Subcutaneous abdominal adipose tissue (tissue), 5 donors: ENCODE measurements around the gene TRPM8.
"Not testable (repeated sequence)": the region's sequence is repeated elsewhere in the genome, so short reads cannot be mapped to it uniquely, and the experiment has no call there.

Source experiments
- H3K27ac ChIP-seq: one replicate; pipeline ENCODE4 v1.7.0; 2013; ENCODE audit warnings: low read depth, mild to moderate bottlenecking, inconsistent platforms, low read length, moderate library complexity
- H3K27me3 ChIP-seq, 5 donors: one replicate each; pipeline ENCODE4 v1.7.0; 2013; ENCODE audit warnings: low read length in 5 of 5, inconsistent platforms in 1 of 5; ENCODE audit not compliant: control insufficient read depth in 5 of 5, insufficient read depth in 4 of 5
- H3K36me3 ChIP-seq, 5 donors: one replicate each; pipeline ENCODE4 v1.7.0; 2013; ENCODE audit warnings: low read length in 5 of 5; ENCODE audit not compliant: control insufficient read depth in 5 of 5, insufficient read depth in 5 of 5
- H3K4me1 ChIP-seq, 5 donors: one replicate each; pipeline ENCODE4 v1.7.0; 2013; ENCODE audit warnings: low read length in 5 of 5, mild to moderate bottlenecking in 3 of 5, moderate library complexity in 1 of 5; ENCODE audit not compliant: control insufficient read depth in 5 of 5, insufficient read depth in 5 of 5
- H3K4me3 ChIP-seq, 5 donors: one replicate each; pipeline ENCODE4 v1.7.0; 2013; ENCODE audit warnings: low read length in 5 of 5, low read depth in 1 of 5
- H3K9ac ChIP-seq, 5 donors: one replicate each; pipeline ENCODE4 v1.7.0; 2013; ENCODE audit warnings: low read length in 5 of 5, mild to moderate bottlenecking in 4 of 5, moderate library complexity in 3 of 5
- H3K9me3 ChIP-seq, 5 donors: one replicate each; pipeline ENCODE4 v1.7.0; 2013; ENCODE audit warnings: low read length in 5 of 5; ENCODE audit not compliant: control insufficient read depth in 5 of 5
- donor health status: healthy.
- donor health status: healthy.
- donor health status: healthy.
- donor health status: healthy.
- donor health status: healthy.

The TRPM8 gene

GRCh38 chr2:233917116-233917515 is at the start of gene TRPM8:
TSS of gene TRPM8 (plus strand) at chr2:233917373. CDS start at chr2:233926538, 9,165 bp downstream.
- Histone ChIP-seq H3K9ac (no peak within 1 kb of the TSS), H3K9me3 (no peaks in the 10 kb centered on the region), H3K27me3 (peaks cover 0 to 15% (median 4%) of the 10 kb centered on the region in 5 donors), H3K27ac (no peak within 1 kb of the TSS), H3K4me3 (no peak within 1 kb of the TSS), H3K4me1 (no peaks in the 10 kb centered on the region), H3K36me3 (no peaks in the 10 kb centered on the region)

GRCh38 chr2:233867993-233868532 is 49.1 kb upstream of the TRPM8 start, which contains the start of gene MSL3B:
TSS of gene MSL3B (minus strand) at chr2:233868386.
- Histone ChIP-seq H3K9ac (peak within 1 kb of the TSS in 4 of 5 donors; percentile 46 to 78 (median 66)), H3K36me3 (no peaks in the 10 kb centered on the region), H3K27me3 (no peaks in the 10 kb centered on the region), H3K4me1 (peaks cover 0 to 9% (median 5%) of the 10 kb centered on the region in 5 donors), H3K4me3 (peak within 1 kb of the TSS; percentile 69 to 87 (median 85)), H3K27ac (no peak within 1 kb of the TSS), H3K9me3 (peaks cover 4 to 8% (median 7%) of the 10 kb centered on the region in 5 donors)

- Histone ChIP-seq H3K27ac (no peak overlapping the region), H3K9ac (no peak overlapping the region), H3K9me3 (peaks cover under 1 to 12% (median 8%) of the 10 kb centered on the region in 5 donors), H3K4me1 (peaks cover 0 to 9% (median 5%) of the 10 kb centered on the region in 5 donors), H3K27me3 (peaks cover 0 to 6% (median 0%) of the 10 kb centered on the region in 5 donors), H3K36me3 (no peaks in the 10 kb centered on the region), H3K4me3 (no peak overlapping the region)
Observed at GRCh38 chr2:233871432-233871831, 45.7 kb upstream of the TRPM8 start.

GRCh38 chr2:233872125-233872524 is 45.0 kb upstream of the TRPM8 start:
- peaks cover 0 to 19% (median 8%) of the 10 kb centered on the region in 5 donors for H3K9me3 ChIP-seq
- H3K27ac ChIP-seq, H3K4me3 ChIP-seq, H3K27me3 ChIP-seq, H3K9ac ChIP-seq, H3K36me3 ChIP-seq, H3K4me1 ChIP-seq: not testable (repeated sequence)

- Histone ChIP-seq H3K27ac (no peak overlapping the region), H3K9me3 (peaks cover 8 to 21% (median 16%) of the 10 kb centered on the region in 5 donors), H3K9ac (no peak overlapping the region), H3K4me1 (no peaks in the 10 kb centered on the region), H3K36me3 (no peaks in the 10 kb centered on the region), H3K27me3 (no peaks in the 10 kb centered on the region), H3K4me3 (no peak overlapping the region)
Observed at GRCh38 chr2:233882353-233882752, 34.8 kb upstream of the TRPM8 start.

GRCh38 chr2:233892793-233893192 is 24.4 kb upstream of the TRPM8 start:
- Histone ChIP-seq H3K36me3 (no peaks in the 10 kb centered on the region), H3K4me1 (no peaks in the 10 kb centered on the region), H3K9me3 (no peaks in the 10 kb centered on the region), H3K27me3 (peaks cover 0 to 4% (median 3%) of the 10 kb centered on the region in 5 donors), H3K27ac (no peak overlapping the region), H3K4me3 (no peak overlapping the region), H3K9ac (no peak overlapping the region)

GRCh38 chr2:233896253-233896652 is 20.9 kb upstream of the TRPM8 start:
- H3K27me3 ChIP-seq, H3K9ac ChIP-seq, H3K9me3 ChIP-seq, H3K36me3 ChIP-seq, H3K4me1 ChIP-seq, H3K27ac ChIP-seq, H3K4me3 ChIP-seq: not testable (repeated sequence)

- Histone ChIP-seq H3K36me3 (no peaks in the 10 kb centered on the region), H3K9ac (no peak overlapping the region), H3K27ac (no peak overlapping the region), H3K4me3 (no peak overlapping the region), H3K9me3 (peaks cover 0 to 5% (median 0%) of the 10 kb centered on the region in 5 donors), H3K4me1 (no peaks in the 10 kb centered on the region), H3K27me3 (peaks cover 0 to 12% (median 2%) of the 10 kb centered on the region in 5 donors)
Observed at GRCh38 chr2:233901367-233901766, 15.8 kb upstream of the TRPM8 start.

- Histone ChIP-seq H3K36me3 (no peaks in the 10 kb centered on the region), H3K4me3 (no peak overlapping the region), H3K4me1 (no peaks in the 10 kb centered on the region), H3K9me3 (peaks cover 0 to 5% (median 0%) of the 10 kb centered on the region in 5 donors), H3K27ac (no peak overlapping the region), H3K27me3 (peaks cover 0 to 12% (median 2%) of the 10 kb centered on the region in 5 donors), H3K9ac (no peak overlapping the region)
Observed at GRCh38 chr2:233901884-233902283, 15.3 kb upstream of the TRPM8 start.

GRCh38 chr2:233905945-233906344 is 11.2 kb upstream of the TRPM8 start:
- Histone ChIP-seq H3K27ac (no peak overlapping the region), H3K36me3 (no peaks in the 10 kb centered on the region), H3K4me3 (no peak overlapping the region), H3K4me1 (no peaks in the 10 kb centered on the region), H3K9ac (no peak overlapping the region), H3K27me3 (peaks cover 0 to 12% (median 2%) of the 10 kb centered on the region in 5 donors), H3K9me3 (peaks cover 0 to 5% (median 0%) of the 10 kb centered on the region in 5 donors)
